Activated T-helper 1 cell treated with anti-CD3 and anti-CD28 coated beads, Interleukin-2, amount 50 U/mL, for 16 hours (primary cell): Measurements from ENCODE around the gene LY6G5B.

Experiments
- DNase-seq, 2 donors: peaks; one replicate each; pipeline ENCODE4 v3.0.0-alpha.2; 2020; ENCODE audit warnings: low read depth in 1 of 2, low spot score in 1 of 2

LY6G5B gene

DNA sequence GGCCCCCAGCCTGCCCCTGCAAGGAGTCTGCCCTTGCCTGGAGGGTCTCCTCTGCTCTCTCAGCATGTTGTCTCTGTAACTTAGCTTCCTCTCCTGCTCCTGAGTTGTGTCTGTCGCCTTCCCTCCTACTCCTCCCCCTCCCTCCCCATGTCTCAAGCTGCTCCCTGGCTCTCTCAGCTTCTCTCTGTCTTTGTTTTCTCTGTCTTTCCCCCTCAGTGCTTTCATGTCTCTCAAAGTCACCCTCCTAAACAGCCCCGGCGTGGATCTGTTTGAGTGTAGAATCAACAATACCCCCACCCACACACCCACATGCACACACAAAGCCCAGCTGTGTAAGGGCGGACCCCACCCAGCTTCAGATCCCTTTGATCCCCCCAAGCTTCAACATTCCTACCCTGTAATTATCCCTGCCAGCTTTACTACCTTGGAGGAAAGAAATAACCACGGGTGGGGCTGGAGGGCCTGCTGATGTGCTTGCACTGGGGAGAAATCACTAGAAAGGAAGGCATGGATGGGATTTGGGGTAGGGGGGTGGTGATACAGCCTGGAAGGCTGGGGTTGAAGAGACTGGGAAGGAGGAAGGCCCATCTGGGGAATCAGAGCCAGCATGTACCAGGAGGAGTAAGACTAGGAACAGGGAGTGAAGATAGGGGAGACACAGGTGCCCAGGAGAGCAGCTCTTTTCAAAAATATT, 44.4 kb downstream of the LY6G5B start:
- no peak for DNase-seq

DNA sequence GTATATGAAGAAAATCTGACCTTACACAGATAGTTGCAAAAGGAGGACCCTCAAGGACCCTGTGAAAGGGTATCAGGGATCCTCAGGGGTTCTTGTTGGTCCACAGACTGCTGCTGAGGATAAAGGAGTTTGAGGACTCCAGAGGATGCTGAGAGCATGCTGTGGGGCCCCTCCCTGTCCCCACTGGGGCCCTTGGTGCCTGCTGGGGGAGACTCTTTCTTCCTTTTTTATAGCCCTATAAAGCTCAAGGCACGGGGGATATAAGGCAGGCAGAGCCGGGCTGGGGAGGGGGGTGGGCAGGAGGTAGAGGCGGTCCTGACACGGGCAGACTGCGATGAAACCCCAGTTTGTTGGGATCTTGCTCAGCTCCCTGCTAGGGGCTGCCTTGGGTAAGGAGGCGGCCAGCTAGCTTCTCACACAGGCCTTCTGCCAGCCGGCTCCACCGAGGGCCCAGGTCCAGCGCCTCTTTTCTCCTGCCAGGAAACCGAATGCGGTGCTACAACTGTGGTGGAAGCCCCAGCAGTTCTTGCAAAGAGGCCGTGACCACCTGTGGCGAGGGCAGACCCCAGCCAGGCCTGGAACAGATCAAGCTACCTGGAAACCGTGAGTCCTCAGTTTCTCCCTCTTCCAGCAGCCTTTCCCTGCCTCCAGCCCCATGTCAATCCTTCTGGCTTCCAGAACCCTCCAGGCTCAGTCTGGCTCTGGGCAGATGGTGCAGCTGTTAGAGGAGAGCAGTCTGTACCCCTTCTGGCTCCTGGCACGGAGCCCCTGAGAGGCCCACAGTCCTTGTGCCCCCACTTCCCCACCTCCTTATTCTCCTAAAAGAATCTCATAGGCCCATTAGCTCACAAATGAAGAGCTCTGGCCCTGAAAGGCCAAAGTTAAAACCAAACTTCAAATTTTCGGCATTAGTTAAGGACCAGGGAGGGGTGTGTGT, 45.5 kb downstream of the LY6G5B start, which contains the start of gene LY6G6D:
LY6G6D (plus strand) TSS at position 327 of the 937 bp plus-strand sequence; CDS start at position 335, 8 bp downstream.
- no peak for DNase-seq

DNA sequence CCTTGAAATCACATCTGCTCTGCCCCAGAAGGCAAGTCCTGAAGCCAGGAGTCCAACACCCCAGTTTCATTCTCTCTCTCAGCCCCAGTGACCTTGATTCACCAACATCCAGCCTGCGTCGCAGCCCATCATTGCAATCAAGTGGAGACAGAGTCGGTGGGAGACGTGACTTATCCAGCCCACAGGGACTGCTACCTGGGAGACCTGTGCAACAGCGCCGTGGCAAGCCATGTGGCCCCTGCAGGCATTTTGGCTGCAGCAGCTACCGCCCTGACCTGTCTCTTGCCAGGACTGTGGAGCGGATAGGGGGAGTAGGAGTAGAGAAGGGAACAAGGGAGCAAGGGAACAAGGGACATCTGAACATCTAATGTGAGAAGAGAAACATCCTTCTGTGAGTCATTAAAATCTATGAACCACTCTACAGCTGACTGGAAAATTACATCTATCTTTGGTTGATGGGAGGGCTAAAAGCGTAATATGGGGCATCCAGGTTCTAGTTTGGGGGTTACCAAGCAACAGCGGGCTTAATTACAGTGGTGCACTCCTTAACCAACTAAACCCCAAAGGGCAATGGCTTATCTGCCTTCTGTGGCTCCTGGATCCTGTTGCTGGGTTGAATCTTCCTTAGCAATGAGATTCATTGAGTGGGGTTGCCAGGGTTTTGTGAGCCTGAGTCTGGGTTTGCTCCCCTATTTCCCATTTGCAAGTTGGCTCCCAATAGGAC, 47.9 kb downstream of the LY6G5B start:
- no peak for DNase-seq

DNA sequence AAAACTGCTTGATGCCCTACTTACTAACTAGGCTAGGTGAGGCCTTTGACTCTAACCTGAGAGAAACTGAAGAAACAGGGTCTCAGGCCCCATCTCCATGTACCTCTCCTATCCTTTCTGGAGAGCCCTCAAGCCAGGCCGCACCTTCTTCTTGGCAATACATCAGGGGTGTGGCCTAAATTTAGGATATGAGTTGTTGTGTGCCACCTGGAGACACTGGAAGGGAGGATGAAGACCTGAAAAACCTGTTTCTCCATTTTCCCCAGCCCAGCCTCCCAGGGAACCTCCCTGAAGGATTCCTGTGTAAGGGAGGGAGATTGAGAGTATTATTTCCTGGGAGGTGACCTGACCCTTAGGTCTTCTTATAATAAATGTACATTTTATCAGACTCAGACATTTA, 48.5 kb downstream of the LY6G5B start:
- no peak for DNase-seq

DNA sequence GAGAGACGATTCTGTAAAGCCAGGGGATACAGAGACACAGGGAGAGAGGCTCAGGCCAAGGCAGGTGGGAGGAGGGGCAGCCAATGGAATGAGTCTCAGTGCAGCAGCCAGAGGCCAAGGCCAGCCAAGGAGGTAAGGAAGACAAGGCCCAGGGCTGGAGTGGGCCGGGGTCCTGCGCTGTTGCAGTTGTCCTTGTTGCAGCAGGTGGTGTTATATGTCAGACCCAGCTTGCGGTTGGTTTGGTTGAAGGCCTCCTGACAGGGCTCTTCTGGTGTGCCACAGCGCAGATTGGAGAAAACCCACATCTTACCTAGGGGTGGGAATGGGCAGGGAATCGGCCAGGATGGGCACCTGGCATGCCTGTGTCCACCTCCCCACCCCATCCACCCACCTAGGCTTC, 49.2 kb downstream of the LY6G5B start:
- DNase-seq = no peak

DNA sequence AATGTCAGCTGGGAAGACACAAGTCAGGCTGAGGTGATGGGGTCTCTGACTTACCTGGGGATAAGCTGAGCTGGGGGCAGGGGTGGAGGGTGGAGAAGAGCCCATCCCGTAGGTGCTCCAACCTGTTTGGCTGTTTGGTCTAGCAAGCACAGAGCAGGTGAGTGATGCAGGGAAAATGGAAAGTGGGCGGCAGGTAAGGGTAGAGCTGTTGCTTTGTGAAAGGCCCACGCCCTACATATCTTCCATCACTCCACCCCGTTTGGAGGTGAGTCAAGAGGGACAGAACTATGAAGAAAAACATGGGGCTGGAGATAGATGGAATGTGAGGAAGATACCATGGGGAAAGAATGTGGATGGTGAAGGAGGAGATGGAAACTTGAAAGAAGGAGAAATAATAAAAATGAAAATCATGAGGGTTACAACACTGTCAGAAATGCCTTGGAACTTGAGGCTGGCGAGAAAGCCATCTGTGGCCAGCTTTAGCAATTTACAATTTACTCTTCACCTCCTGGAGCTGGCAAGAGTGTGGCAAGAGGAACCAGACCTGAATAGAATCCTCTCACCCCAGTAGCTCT, 50.5 kb downstream of the LY6G5B start:
- DNase-seq = no peak

DNA sequence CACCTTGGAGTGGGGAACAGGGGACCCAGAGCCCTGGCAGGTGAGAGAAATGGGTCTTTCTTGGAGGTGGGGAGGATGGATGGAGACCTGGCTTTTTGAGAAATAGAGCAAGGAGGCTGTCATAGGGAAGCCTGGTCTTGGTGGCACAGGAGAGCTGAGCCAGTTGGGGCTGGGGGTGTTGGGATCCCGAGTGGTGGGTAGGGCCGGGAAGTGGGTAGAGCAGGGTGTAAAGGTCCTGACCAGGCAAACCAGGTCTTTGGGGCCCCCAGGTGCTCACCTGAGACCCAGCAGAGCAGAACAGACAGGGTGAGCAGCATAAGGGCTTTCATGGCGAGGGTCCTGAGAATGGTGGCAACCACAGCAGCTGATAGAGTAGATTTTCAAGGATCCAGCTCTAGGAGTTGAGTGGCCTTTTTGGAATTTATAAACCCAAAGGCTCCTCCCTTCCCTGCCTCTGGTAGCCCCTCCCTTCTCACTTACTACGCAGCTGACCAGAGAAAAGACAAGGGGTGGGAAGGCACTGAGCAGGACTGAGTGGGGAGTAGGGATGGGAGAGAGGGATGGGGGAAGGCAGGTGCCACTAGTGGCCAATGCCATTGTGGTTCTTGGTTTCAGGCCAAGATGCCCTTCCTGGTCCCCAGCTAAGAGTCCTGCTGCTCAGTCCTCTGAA, 51.7 kb downstream of the LY6G5B start, which contains the start of gene LY6G6C:
LY6G6C (minus strand) TSS at position 396 of the 670 bp plus-strand sequence; CDS start at position 329, 67 bp downstream.
- DNase-seq = no peak

DNA sequence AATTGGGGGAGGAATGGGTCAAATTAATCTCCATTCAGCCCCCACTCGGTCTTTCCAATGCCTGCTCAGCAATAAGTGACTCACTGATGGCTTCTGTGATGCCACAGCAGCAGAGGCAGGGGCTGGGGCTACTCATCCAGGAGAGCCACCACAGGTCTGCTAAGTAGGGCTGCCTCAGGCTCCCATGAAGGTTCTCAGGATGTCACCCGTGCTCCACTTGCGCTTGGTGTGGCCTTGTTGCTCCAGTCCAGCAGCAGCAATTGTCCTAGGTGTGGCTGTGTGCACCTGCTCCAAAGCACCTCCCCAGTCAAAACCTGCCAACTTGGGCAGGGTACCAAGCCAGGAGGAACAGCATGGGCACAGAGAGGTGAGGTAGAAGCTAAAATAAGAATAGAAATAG, 52.4 kb downstream of the LY6G5B start:
- DNase-seq = no peak
